Motor neuron (in vitro differentiated cells): ENCODE data around the gene BUB1B. TPM values are rescaled to one million over a fixed set of nuclear protein-coding genes. Genes with fewer than 3 reads are reported as not detected.
"Not testable (repeated sequence)": the region's sequence is repeated elsewhere in the genome, so short reads cannot be mapped to it uniquely, and the experiment has no call there.

ENCODE experiments used
- ATAC-seq, 8 experiments: fragments of 200-7000 bp; cut with Tn5 transposase; replicated peaks in 6 of 8; 2 replicates each; pipeline ENCODE4 v1.8.0; 2021; ENCODE audit warnings: mild to moderate bottlenecking in 8 of 8, moderate library complexity in 8 of 8
- H3K27ac ChIP-seq, 2 donors: fragments of 250-450 bp; sonication (Bioruptor Pico); 2 replicates each; pipeline ENCODE4 v1.9.0; 2021; ENCODE audit warnings: antibody characterized with exemption in 2 of 2, mild to moderate bottlenecking in 2 of 2, moderate library complexity in 1 of 2
- H3K4me1 ChIP-seq, 2 donors: fragments of 250-450 bp; sonication (Bioruptor Pico); replicated peaks in 1 of 2; 2 replicates each; pipeline ENCODE4 v1.6.1; 2021; ENCODE audit warnings: antibody characterized with exemption in 2 of 2, mild to moderate bottlenecking in 2 of 2, moderate library complexity in 1 of 2
- H3K4me3 ChIP-seq, 5 donors: fragments of 250-450 bp; sonication (Bioruptor Pico); 2 replicates each; pipeline ENCODE4 v1.9.0; 2021; ENCODE audit warnings: antibody characterized with exemption in 5 of 5, mild to moderate bottlenecking in 5 of 5, moderate library complexity in 4 of 5
- WGBS, 10 experiments: fragments of 450-650 bp; shearing (Covaris generic); methylation state at CpG; one replicate each; pipeline ENCODE4 v1.0.0; 2022; 5-methylcytosine and 5-hydroxymethylcytosine counted together
- in situ Hi-C, 9 experiments: fragments of 400-800 bp; cut with MboI; loops; one replicate each; pipeline ENCODE4 v1.15.0; 2021; ENCODE audit warnings: low sequenced_read_pairs in 9 of 9, low pct_unique_long_range_greater_than_20kb in 2 of 9; ENCODE audit not compliant: unreplicated experiment in 9 of 9
- total RNA-seq, 8 experiments: library from RNA; unstranded; fragments of 300-600 nt; gene quantifications; 2 replicates each; pipeline versions ENCODE4 v1.2.3 to v1.2.4, GENCODE V29; 2022

BUB1B gene, protein sequence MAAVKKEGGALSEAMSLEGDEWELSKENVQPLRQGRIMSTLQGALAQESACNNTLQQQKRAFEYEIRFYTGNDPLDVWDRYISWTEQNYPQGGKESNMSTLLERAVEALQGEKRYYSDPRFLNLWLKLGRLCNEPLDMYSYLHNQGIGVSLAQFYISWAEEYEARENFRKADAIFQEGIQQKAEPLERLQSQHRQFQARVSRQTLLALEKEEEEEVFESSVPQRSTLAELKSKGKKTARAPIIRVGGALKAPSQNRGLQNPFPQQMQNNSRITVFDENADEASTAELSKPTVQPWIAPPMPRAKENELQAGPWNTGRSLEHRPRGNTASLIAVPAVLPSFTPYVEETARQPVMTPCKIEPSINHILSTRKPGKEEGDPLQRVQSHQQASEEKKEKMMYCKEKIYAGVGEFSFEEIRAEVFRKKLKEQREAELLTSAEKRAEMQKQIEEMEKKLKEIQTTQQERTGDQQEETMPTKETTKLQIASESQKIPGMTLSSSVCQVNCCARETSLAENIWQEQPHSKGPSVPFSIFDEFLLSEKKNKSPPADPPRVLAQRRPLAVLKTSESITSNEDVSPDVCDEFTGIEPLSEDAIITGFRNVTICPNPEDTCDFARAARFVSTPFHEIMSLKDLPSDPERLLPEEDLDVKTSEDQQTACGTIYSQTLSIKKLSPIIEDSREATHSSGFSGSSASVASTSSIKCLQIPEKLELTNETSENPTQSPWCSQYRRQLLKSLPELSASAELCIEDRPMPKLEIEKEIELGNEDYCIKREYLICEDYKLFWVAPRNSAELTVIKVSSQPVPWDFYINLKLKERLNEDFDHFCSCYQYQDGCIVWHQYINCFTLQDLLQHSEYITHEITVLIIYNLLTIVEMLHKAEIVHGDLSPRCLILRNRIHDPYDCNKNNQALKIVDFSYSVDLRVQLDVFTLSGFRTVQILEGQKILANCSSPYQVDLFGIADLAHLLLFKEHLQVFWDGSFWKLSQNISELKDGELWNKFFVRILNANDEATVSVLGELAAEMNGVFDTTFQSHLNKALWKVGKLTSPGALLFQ
- total RNA-seq, result 10 to 100 TPM in 3 of 8 experiments, 1 to 10 TPM in 4, under 1 TPM in 1; 0.31 to 39.0 (median 3.7) TPM

DNA sequence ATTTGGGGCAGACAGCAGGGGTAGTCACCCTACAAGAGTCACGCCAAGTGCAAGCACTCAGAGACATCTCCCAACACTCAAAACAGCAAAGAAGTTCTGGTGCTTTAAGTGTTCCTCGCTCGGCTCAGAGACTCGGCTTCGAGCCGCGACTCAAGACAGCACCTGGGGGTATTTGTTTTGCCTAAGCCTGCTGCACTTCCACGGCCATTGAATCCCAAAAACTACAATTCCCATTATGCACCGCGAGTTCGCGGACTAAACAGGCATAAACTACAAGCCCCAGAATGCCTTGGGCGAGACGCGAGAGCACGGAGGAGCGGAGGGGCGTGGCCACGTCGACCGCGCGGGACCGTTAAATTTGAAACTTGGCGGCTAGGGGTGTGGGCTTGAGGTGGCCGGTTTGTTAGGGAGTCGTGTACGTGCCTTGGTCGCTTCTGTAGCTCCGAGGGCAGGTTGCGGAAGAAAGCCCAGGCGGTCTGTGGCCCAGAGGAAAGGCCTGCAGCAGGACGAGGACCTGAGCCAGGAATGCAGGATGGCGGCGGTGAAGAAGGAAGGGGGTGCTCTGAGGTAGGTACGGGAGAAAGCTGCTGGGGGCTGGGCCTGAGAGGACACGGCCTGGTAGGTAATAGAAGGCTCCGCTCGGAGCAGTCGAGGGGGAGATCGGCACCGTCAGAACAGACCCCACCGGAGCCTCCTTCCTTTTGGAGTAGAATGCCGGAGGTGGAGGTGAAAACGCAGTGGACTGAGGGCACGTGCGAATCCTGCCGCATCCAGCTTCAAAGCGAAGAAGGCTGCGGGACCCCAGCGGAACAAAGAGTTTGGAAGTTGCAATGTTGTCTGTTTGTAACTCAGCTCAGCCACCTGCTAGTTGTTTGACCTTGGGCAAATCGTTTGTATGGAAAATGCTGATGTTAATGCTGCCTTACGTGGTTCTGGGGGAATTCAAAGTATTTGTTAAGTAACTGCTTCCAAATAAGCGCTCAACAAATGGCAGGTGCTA is at the start of gene BUB1B:
Gene BUB1B (plus strand): TSS at position 381 of the 1,000 bp plus-strand sequence. CDS start 152 bp downstream, at position 533.
- peak; percentile 94 to 99 (median 98) for ATAC-seq
- Histone ChIP-seq H3K27ac (no peak within 1 kb of the TSS), H3K4me3 (peak within 1 kb of the TSS; percentile 60 to 66 (median 63)), H3K4me1 (peaks cover 0 to 3% of the 10 kb centered on the region in 2 donors)
- 0 to 10% (median 1%) methylated on average over 2 to 27 of the region's 54 CpGs for WGBS, 10 experiments
- in situ Hi-C loops, result no loop called here

GRCh38 chr15:40111888-40112287 is 49.0 kb upstream of the BUB1B start:
- peaks cover 22 to 25% of the 10 kb centered on the region in 2 donors for H3K4me1 ChIP-seq
- no peak overlapping the region for H3K27ac ChIP-seq
- in situ Hi-C loops, result no loop called here
- 0 to 75% (median 17%) methylated on average over 1 to 2 of the region's 2 CpGs; no CpG with 5 or more reads in 7 of the 10 experiments for WGBS, 10 experiments
- ATAC-seq, result no peak
- no peak overlapping the region for H3K4me3 ChIP-seq

GRCh38 chr15:40112789-40113188 is 48.1 kb upstream of the BUB1B start:
- 37 to 100% (median 60%) methylated on average over 1 to 6 of the region's 24 CpGs; no CpG with 5 or more reads in 3 of the 10 experiments for WGBS, 10 experiments
- H3K4me3 ChIP-seq, result no peak overlapping the region
- peaks cover 14 to 19% of the 10 kb centered on the region in 2 donors for H3K4me1 ChIP-seq
- H3K27ac ChIP-seq, result no peak overlapping the region
- ATAC-seq, result no peak
- in situ Hi-C loops, result no loop called here

DNA sequence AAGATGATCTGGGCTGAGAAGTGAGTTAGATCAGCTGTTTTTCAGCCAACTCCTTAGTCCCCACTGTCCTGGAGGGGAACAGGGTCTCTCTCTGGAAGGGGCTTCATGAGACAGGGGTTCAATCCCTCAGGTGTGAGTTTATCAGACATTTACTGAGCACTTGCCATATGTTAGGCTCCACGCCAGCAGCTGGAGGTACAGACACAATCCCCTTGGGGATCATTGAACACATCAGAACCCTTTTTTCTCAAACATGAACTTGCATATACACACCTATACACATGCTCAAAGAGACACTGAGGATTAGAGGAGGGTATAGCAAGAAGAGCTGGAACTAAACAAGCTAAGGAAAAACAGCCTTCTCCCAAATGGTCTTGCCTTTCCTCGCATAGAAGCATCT is 46.7 kb upstream of the BUB1B start:
- 14 to 100% (median 100%) methylated on average over 1 to 2 of the region's 2 CpGs; no CpG with 5 or more reads in 5 of the 10 experiments for WGBS, 10 experiments
- in situ Hi-C loops, result no loop called here
- Histone ChIP-seq H3K4me3 (no peak overlapping the region), H3K4me1 (peaks cover 11 to 19% of the 10 kb centered on the region in 2 donors), H3K27ac (no peak overlapping the region)
- ATAC-seq, result no peak

DNA sequence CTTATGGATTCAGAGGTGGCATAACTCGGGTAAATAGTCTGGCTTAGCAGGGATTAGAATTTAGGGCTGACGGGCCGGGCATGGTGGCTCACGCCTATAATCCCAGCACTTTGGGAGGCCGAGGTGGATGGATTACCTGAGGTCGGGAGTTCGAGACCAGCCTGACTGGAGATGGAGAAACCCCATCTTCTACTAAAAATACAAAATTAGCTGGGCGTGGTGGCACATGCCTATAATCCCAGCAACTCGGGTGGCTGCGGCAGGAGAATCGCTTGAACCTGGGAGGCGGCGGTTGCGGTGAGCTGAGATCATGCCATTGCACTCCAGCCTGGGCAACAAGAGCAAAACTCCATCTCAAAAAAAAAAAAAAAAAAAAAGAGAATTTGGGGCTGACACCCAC is 45.8 kb upstream of the BUB1B start:
- H3K4me3 ChIP-seq, H3K27ac ChIP-seq, in situ Hi-C loops, ATAC-seq: not testable (repeated sequence)
- H3K4me1 ChIP-seq, result peaks cover 11 to 19% of the 10 kb centered on the region in 2 donors
- WGBS, 10 experiments, result 40 to 100% (median 78%) methylated on average over 1 to 12 of the region's 14 CpGs; no CpG with 5 or more reads in 2 of the 10 experiments

DNA sequence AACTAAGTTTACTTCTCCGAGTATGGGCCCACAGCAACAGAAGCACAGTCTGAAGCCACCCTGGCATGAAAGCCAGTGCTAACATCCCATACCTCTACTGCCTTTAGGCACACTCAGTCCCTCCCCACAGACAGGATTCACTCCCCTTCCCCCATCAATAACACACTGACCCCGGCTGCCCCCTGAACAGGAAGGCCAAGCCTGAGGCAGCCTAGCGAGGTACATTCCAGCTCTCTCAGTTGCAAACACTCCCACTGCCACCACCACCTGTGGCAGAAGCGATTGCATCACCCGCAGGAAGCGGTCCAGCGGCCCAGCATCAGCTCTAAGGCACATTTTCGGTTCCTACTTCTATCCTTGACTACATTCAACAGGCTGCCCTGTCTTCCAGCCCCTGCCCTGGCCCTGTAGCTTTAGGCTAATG is 45.2 kb upstream of the BUB1B start:
- no peak overlapping the region for H3K4me3 ChIP-seq
- no peak overlapping the region for H3K27ac ChIP-seq
- in situ Hi-C loops, result no loop called here
- 50 to 80% (median 60%) methylated on average over 1 to 3 of the region's 8 CpGs; no CpG with 5 or more reads in 7 of the 10 experiments for WGBS, 10 experiments
- ATAC-seq, result peak in 5 of 8 experiments; percentile 32 to 79 (median 37)
- H3K4me1 ChIP-seq, result peaks cover 11 to 19% of the 10 kb centered on the region in 2 donors

DNA sequence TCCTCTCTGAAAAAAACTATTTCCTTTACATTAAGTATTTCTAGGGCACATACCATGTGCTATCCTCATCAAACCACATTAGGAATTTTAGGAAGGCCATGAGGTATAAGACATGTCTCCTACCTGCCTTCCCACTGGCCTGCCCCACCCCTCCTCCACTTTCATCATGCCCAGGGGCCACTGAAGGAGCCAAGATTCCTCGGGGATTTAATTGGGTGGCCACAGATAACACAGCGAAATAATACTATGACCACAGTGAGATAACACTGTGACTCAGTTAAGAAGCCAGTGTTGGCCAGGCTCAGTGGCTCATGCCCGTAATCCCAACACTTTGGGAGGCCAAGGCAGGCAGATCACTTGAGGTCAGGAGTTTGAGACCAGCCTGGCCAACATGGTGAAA is 42.4 kb upstream of the BUB1B start:
- no peak for ATAC-seq
- Histone ChIP-seq H3K27ac (no peak overlapping the region), H3K4me1 (peaks cover 0 to 5% of the 10 kb centered on the region in 2 donors), H3K4me3 (no peak overlapping the region)
- WGBS, 10 experiments, result 41 to 100% (median 83%) methylated on average over 1 to 3 of the region's 3 CpGs; no CpG with 5 or more reads in 4 of the 10 experiments
- in situ Hi-C loops, result no loop called here

DNA sequence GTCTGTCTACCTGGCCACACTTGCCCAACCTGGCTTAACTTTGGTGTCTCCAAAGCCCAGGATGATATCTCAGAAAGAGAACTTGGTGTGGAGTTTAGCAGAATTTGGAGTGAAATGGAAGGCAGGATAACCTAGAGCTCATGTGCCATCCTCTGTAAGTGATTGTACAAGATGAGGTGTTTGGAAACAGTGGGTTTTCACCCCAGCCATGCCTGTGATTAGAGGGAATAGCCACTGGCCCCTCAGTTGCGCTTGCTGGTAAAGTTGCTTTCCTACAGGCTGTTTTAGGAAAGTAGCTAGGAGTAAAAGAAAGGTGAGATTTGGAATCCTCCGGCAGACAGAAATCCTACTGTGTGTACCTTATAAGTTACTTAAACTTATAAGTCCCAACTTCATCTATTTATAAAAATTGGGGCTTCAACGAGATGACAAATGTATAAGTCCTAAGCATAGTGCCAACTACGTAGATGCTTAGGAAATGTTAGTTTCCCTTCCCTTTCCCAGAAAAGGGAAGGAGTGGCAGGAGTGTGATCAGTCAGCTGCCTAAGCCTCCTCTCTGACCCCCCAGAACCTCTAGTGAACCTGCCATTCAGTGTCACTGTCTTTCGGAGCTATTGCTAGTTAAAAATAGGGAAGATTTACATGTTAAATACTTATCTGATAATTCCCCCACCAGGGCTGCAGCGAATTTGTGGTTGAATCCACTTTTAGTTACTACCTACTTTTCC is 38.8 kb upstream of the BUB1B start:
- Histone ChIP-seq H3K27ac (no peak overlapping the region), H3K4me1 (no peaks in the 10 kb centered on the region), H3K4me3 (no peak overlapping the region)
- in situ Hi-C loops, result no loop called here
- no peak for ATAC-seq
- 0 to 78% (median 54%) methylated on average over 1 to 6 of the region's 6 CpGs; no CpG with 5 or more reads in 3 of the 10 experiments for WGBS, 10 experiments

DNA sequence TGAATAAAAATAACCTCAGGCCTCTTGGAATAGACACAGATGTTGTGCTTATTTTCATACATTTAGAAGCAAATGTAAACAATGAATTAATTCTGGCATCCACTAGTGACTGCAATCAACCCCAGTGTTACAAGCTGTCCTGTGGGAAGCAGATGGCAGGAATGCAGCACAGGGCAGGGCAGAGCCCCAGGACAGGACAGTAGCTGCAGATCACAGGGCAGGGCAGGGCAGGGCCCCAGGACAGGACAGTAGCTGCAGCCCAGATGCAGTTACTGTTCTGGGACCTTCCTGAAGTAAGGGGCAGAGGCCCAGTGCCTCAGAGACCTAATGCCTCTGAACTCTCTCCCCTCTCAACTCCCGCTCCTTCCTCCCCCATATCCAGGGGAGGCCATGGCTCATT is 37.9 kb upstream of the BUB1B start:
- H3K4me1 ChIP-seq, in situ Hi-C loops, H3K27ac ChIP-seq, H3K4me3 ChIP-seq: not testable (repeated sequence)
- no CpG with 5 or more reads among the region's 1 CpG for WGBS, 10 experiments
- ATAC-seq, result peak in 3 of 8 experiments; percentile 60 to 78 (median 71)

- in situ Hi-C loops, ATAC-seq, H3K27ac ChIP-seq, H3K4me1 ChIP-seq, H3K4me3 ChIP-seq: not testable (repeated sequence)
- 100% methylated on average over 1 of the region's 5 CpGs; no CpG with 5 or more reads in 9 of the 10 experiments for WGBS, 10 experiments
Measured at GRCh38 chr15:40123863-40124262, 37.0 kb upstream of the BUB1B start.

DNA sequence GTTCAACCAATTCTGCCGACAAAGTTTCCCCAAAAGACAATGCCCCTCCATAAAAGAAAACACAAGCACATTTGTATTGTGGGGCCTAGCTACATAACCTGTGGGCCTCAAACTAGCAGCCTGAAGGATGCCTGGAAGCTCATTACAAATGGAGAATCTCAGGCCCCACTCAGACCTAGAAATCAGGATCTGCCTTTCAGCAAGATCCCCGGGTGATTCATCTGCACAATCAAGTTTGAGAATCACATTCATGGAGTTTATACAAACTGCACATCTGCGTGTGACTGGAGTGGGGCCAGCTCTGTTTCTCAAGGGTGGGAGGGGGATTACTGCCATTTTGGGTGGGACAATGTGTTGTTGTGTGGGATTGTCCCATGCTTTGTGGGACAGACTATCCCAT is 36.5 kb upstream of the BUB1B start:
- ATAC-seq, H3K4me1 ChIP-seq, in situ Hi-C loops, H3K27ac ChIP-seq, H3K4me3 ChIP-seq: not testable (repeated sequence)
- WGBS, 10 experiments, result 83% methylated on average over 1 of the region's 3 CpGs; no CpG with 5 or more reads in 9 of the 10 experiments
